CD4-positive, CD25-positive, alpha-beta regulatory T cell (primary cell): ENCODE measurements around the gene MTF2. TPM values are rescaled to one million over a fixed set of nuclear protein-coding genes. Genes with fewer than 3 reads are reported as not detected.
A peak's percentile ranks its signal among the peaks of the same experiment; 100 is the strongest.
"Not testable (repeated sequence)": the region's sequence is repeated elsewhere in the genome, so short reads cannot be mapped to it uniquely, and the experiment has no call there.

Experiments
- ATAC-seq, 2 donors: fragments of 150-1000 bp; cut with Tn5 transposase; one replicate each; pipeline ENCODE4 v1.10.0; 2021; ENCODE audit warnings: low read depth in 2 of 2, moderate number of reproducible peaks in 2 of 2, moderate library complexity in 1 of 2
- DNase-seq, 3 donors: peaks; one replicate each; pipeline versions ENCODE4 v3.0.0 to v3.0.0-alpha.2; 2012 to 2022; ENCODE audit warnings: mixed read lengths in 1 of 3
- H3K27ac ChIP-seq: one replicate; pipeline ENCODE4 v1.7.0; 2013; ENCODE audit warnings: mild to moderate bottlenecking, low read length; ENCODE audit not compliant: insufficient read depth, poor library complexity, severe bottlenecking
- H3K27me3 ChIP-seq: one replicate; pipeline ENCODE4 v1.7.0; 2013; ENCODE audit warnings: low read length; ENCODE audit not compliant: control insufficient read depth, insufficient read depth
- H3K36me3 ChIP-seq: one replicate; pipeline ENCODE4 v1.7.0; 2013; ENCODE audit warnings: mild to moderate bottlenecking, low read length, moderate library complexity; ENCODE audit not compliant: control insufficient read depth, insufficient read depth
- H3K4me1 ChIP-seq: 2 replicates; pipeline ENCODE4 v1.7.0; 2013; ENCODE audit warnings: mild to moderate bottlenecking, low read length; ENCODE audit not compliant: insufficient read depth, control insufficient read depth, poor library complexity, severe bottlenecking
- H3K4me3 ChIP-seq: one replicate; pipeline ENCODE4 v1.7.0; 2013; ENCODE audit warnings: low read depth, mild to moderate bottlenecking, low read length, moderate library complexity
- H3K9me3 ChIP-seq, 2 experiments: 1 replicate in 1 of 2; 2 replicates in 1 of 2; pipeline ENCODE4 v1.7.0; 2013; ENCODE audit warnings: low read length in 2 of 2, mild to moderate bottlenecking in 1 of 2, moderate library complexity in 1 of 2; ENCODE audit not compliant: control insufficient read depth in 2 of 2
- H3K27ac Mint-ChIP-seq, 3 donors: one replicate each; pipeline ENCODE4 v1.8.0; 2020 to 2022; ENCODE audit warnings: mild to moderate bottlenecking in 3 of 3, mixed read lengths in 3 of 3, moderate library complexity in 2 of 3
- H3K27me3 Mint-ChIP-seq: one replicate; pipeline ENCODE4 v1.8.0; 2022; ENCODE audit warnings: mild to moderate bottlenecking, mixed read lengths
- H3K36me3 Mint-ChIP-seq: one replicate; pipeline ENCODE4 v1.8.0; 2020; ENCODE audit warnings: mixed read lengths
- H3K4me1 Mint-ChIP-seq, 4 donors: one replicate each; pipeline ENCODE4 v1.8.0; 2020 to 2022; ENCODE audit warnings: mixed read lengths in 4 of 4, mild to moderate bottlenecking in 1 of 4
- H3K4me3 Mint-ChIP-seq, 4 donors: one replicate each; pipeline ENCODE4 v1.8.0; 2020 to 2022; ENCODE audit warnings: mild to moderate bottlenecking in 4 of 4, mixed read lengths in 4 of 4, moderate library complexity in 3 of 4
- H3K9me3 Mint-ChIP-seq, 7 donors: one replicate each; pipeline ENCODE4 v1.8.0; 2020 to 2022; ENCODE audit warnings: mixed read lengths in 7 of 7, mild to moderate bottlenecking in 3 of 7, moderate library complexity in 2 of 7
- polyA plus RNA-seq, 4 donors: library from polyadenylated mRNA; unstranded; fragments of 300-500 nt; fragmentation: Illumina TruSeq; gene quantifications; one replicate each; pipeline ENCODE4 v1.2.3, GENCODE V29; 2021
- total RNA-seq: library from RNA; stranded (reverse); gene quantifications from one replicate; pipeline ENCODE4 v1.2.3, GENCODE V29; 2022

The MTF2 gene
- total and polyA plus RNA-seq, 5 donors from 2014 or later = 53.0 to 80.5 (median 77.5) TPM

DNA sequence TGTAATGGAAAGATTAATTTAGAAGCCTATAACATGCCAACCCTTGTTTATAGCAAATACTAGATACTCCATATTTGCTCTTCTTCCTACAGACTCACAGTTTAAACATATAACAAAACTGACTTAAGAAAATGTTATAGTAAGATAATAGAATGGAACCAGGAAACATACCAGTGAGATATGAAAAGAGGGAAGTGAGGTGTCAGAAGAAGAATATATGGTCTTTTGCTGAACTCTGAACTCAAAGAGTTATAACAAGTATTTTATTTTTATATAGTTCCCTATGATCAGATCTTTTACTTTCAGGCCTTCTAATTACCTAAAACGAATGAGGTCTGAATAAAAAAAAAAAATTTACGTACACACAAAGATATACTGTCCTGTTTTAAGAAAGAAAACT is 80.3 kb downstream of the MTF2 start:
- H3K4me1 Mint-ChIP-seq = peaks cover 17 to 43% (median 30%) of the 10 kb centered on the region in 4 donors

GRCh38 chr1:93163314-93163713 is 84.2 kb downstream of the MTF2 start:
- not testable (repeated sequence) for H3K27ac ChIP-seq, H3K9me3 ChIP-seq, H3K27ac Mint-ChIP-seq, DNase-seq, ATAC-seq, H3K27me3 ChIP-seq, H3K27me3 Mint-ChIP-seq, H3K4me3 Mint-ChIP-seq, H3K4me1 ChIP-seq, H3K4me3 ChIP-seq
- Mint-ChIP-seq H3K4me1 (peaks cover 37 to 54% (median 47%) of the 10 kb centered on the region in 4 donors), H3K9me3 (peaks cover 0 to 16% (median 0%) of the 10 kb centered on the region in 7 donors), H3K36me3 (peaks cover 34% of the 10 kb centered on the region)
- peaks cover 22% of the 10 kb centered on the region for H3K36me3 ChIP-seq

More for the DNA sequence above, 80.3 kb downstream of the MTF2 start:
- no peaks in the 10 kb centered on the region for H3K27me3 Mint-ChIP-seq
- Histone ChIP-seq H3K27ac (no peak overlapping the region), H3K36me3 (peaks cover 42% of the 10 kb centered on the region), H3K9me3 (no peaks in the 10 kb centered on the region), H3K4me3 (no peak overlapping the region), H3K4me1 (peaks cover 7% of the 10 kb centered on the region), H3K27me3 (no peaks in the 10 kb centered on the region)
- H3K36me3 Mint-ChIP-seq = peaks cover 26% of the 10 kb centered on the region
- H3K27ac Mint-ChIP-seq = no peak overlapping the region
- ATAC-seq = no peak
- H3K4me3 Mint-ChIP-seq = no peak overlapping the region
- no peak for DNase-seq
- peaks cover 0 to 2% (median 0%) of the 10 kb centered on the region in 7 donors for H3K9me3 Mint-ChIP-seq

GRCh38 chr1:93164816-93165215 is 85.7 kb downstream of the MTF2 start:
- no peak overlapping the region for H3K4me3 ChIP-seq
- H3K27ac Mint-ChIP-seq = peak overlapping the region in 1 of 3 donors; percentile 17
- no peaks in the 10 kb centered on the region for H3K27me3 Mint-ChIP-seq
- H3K36me3 Mint-ChIP-seq = peaks cover 38% of the 10 kb centered on the region
- peaks cover 11% of the 10 kb centered on the region for H3K36me3 ChIP-seq
- peaks cover 44 to 62% (median 55%) of the 10 kb centered on the region in 4 donors for H3K4me1 Mint-ChIP-seq
- no peaks in the 10 kb centered on the region for H3K9me3 ChIP-seq
- H3K27ac ChIP-seq = no peak overlapping the region
- H3K9me3 Mint-ChIP-seq = peaks cover 0 to 21% (median 0%) of the 10 kb centered on the region in 7 donors
- H3K4me3 Mint-ChIP-seq = no peak overlapping the region
- no peaks in the 10 kb centered on the region for H3K27me3 ChIP-seq
- no peaks in the 10 kb centered on the region for H3K4me1 ChIP-seq
- DNase-seq (no peak), ATAC-seq (no peak)

GRCh38 chr1:93165895-93166294 is 86.8 kb downstream of the MTF2 start:
- H3K36me3 Mint-ChIP-seq = peaks cover 40% of the 10 kb centered on the region
- not testable (repeated sequence) for H3K9me3 ChIP-seq, H3K36me3 ChIP-seq, H3K4me1 ChIP-seq, H3K27ac ChIP-seq, ATAC-seq, H3K4me3 ChIP-seq, H3K27me3 Mint-ChIP-seq, DNase-seq, H3K27me3 ChIP-seq
- peaks cover 0 to 21% (median 0%) of the 10 kb centered on the region in 7 donors for H3K9me3 Mint-ChIP-seq
- peak overlapping the region in 2 of 4 donors; percentile 5 to 15 for H3K4me3 Mint-ChIP-seq
- peak overlapping the region in 1 of 3 donors; percentile 95 for H3K27ac Mint-ChIP-seq
- H3K4me1 Mint-ChIP-seq = peaks cover 44 to 66% (median 54%) of the 10 kb centered on the region in 4 donors

DNA sequence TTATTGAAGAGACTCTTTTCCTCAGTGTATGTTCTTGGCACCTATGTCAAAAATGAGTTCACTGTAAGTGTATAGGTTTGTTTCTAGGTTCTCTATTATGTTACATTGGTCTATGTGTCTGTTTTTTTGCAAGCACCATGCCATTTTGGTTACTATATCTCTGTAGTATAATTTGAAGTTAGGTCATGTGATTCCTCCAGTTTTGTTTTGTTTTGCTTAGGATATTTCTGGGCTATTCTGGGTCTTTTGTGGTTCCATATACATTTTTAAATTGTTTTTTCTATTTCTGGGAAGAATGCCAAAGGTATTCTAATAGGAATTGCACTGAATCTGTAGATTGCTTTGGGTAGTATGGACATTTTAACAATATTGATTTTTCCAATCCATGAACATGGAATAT is 87.9 kb downstream of the MTF2 start:
- Mint-ChIP-seq H3K36me3 (peaks cover 35% of the 10 kb centered on the region), H3K27ac (peak overlapping the region in 1 of 3 donors; percentile 57), H3K27me3 (no peaks in the 10 kb centered on the region), H3K4me3 (no peak overlapping the region), H3K9me3 (peaks cover 0 to 21% (median 0%) of the 10 kb centered on the region in 7 donors), H3K4me1 (peaks cover 43 to 68% (median 53%) of the 10 kb centered on the region in 4 donors)
- no peaks in the 10 kb centered on the region for H3K27me3 ChIP-seq
- H3K9me3 ChIP-seq = no peaks in the 10 kb centered on the region
- no peak overlapping the region for H3K4me3 ChIP-seq
- no peak for DNase-seq
- peaks cover 8% of the 10 kb centered on the region for H3K36me3 ChIP-seq
- no peak for ATAC-seq
- H3K4me1 ChIP-seq = peaks cover under 1% of the 10 kb centered on the region
- no peak overlapping the region for H3K27ac ChIP-seq

DNA sequence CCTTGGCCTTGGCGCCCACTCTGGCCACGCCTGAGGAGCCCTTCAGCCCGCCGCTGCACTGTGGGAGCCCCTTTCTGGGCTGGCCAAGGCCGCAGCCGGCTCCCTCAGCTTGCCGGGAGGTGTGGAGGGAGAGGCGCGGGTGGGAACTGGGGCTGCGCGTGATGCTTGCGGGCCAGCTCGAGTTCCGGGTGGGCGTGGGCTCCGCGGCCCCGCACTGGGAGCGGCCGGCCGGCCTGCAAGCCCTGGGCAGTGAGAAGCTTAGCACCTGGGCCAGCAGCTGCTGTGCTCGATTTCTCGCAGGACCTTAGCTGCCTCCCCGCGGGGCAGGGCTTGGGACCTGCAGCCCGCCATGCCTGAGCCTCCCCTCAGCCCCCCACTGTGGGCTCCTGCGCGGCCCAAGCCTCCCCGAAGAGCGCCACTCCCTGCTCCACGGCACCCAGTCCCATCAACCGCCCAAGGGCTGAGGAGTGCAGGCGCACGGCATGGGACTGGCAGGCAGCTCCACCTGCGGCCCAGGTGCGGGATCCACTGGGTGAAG is 91.1 kb downstream of the MTF2 start:
- peaks cover 37% of the 10 kb centered on the region for H3K36me3 Mint-ChIP-seq
- H3K27me3 Mint-ChIP-seq, H3K27ac ChIP-seq, H3K4me3 ChIP-seq, H3K27ac Mint-ChIP-seq, H3K9me3 ChIP-seq, ATAC-seq, DNase-seq, H3K27me3 ChIP-seq: not testable (repeated sequence)
- peak overlapping the region in 1 of 4 donors; percentile 63 for H3K4me3 Mint-ChIP-seq
- H3K9me3 Mint-ChIP-seq = peaks cover 0 to 21% (median 0%) of the 10 kb centered on the region in 7 donors
- peaks cover 14% of the 10 kb centered on the region for H3K4me1 ChIP-seq
- H3K36me3 ChIP-seq = peaks cover 16% of the 10 kb centered on the region
- peaks cover 46 to 75% (median 61%) of the 10 kb centered on the region in 4 donors for H3K4me1 Mint-ChIP-seq

- no peaks in the 10 kb centered on the region for H3K27me3 Mint-ChIP-seq
- Histone ChIP-seq H3K4me3 (peak overlapping the region; percentile 60), H3K4me1 (peaks cover 22% of the 10 kb centered on the region), H3K27me3 (no peaks in the 10 kb centered on the region), H3K9me3 (no peaks in the 10 kb centered on the region), H3K27ac (no peak overlapping the region), H3K36me3 (peaks cover 22% of the 10 kb centered on the region)
- peak overlapping the region in 2 of 3 donors; percentile 20 to 63 for H3K27ac Mint-ChIP-seq
- peak overlapping the region; percentile 51 to 78 (median 64) for H3K4me3 Mint-ChIP-seq
- peaks cover 38% of the 10 kb centered on the region for H3K36me3 Mint-ChIP-seq
- no peak for DNase-seq
- H3K9me3 Mint-ChIP-seq = peaks cover 0 to 13% (median 0%) of the 10 kb centered on the region in 7 donors
- ATAC-seq = no peak
- peaks cover 46 to 77% (median 61%) of the 10 kb centered on the region in 4 donors for H3K4me1 Mint-ChIP-seq
These were observed 92.5 kb downstream of the MTF2 start for GRCh38 chr1:93171549-93172034.

DNA sequence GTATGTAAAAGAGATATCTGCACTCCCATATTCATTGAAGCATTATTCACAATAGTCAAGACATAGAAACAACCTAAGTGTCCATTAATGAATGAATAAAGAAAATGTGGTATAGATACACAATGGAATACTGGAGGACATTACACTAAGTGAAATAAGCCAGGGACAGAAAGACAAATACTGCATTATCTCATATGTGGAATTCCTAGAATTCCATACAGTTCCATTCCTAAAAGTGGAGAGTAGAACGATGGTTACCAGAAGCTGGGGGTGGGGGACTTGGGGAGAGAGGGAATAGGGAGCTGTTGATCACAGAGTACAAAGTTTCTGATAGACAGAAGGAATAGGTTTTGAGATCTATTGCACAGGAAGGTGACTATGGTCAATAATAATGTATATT is 93.7 kb downstream of the MTF2 start:
- DNase-seq = no peak
- no peaks in the 10 kb centered on the region for H3K27me3 Mint-ChIP-seq
- Histone ChIP-seq H3K27me3 (no peaks in the 10 kb centered on the region), H3K4me3 (peak overlapping the region; percentile 60), H3K36me3 (peaks cover 26% of the 10 kb centered on the region), H3K27ac (no peak overlapping the region), H3K9me3 (no peaks in the 10 kb centered on the region), H3K4me1 (peaks cover 34% of the 10 kb centered on the region)
- H3K27ac Mint-ChIP-seq = no peak overlapping the region
- peaks cover 33% of the 10 kb centered on the region for H3K36me3 Mint-ChIP-seq
- peaks cover 0 to 9% (median 0%) of the 10 kb centered on the region in 7 donors for H3K9me3 Mint-ChIP-seq
- no peak for ATAC-seq
- H3K4me1 Mint-ChIP-seq = peaks cover 47 to 81% (median 61%) of the 10 kb centered on the region in 4 donors
- H3K4me3 Mint-ChIP-seq = peak overlapping the region in 3 of 4 donors; percentile 17 to 56 (median 51)
